ENCODE data around the gene PDE10A.
"Not testable (repeated sequence)": the region's sequence is repeated elsewhere in the genome, so short reads cannot be mapped to it uniquely, and the experiment has no call there.

Gene PDE10A

GRCh38 chr6:165624871-165625639, 38.0 kb downstream of the PDE10A start:
- no peak for DNase-seq (ENCODE audit: low read depth)

GRCh38 chr6:165621940-165622339, 41.1 kb downstream of the PDE10A start:
- no peak for DNase-seq (ENCODE audit: low read depth)

GRCh38 chr6:165618891-165619290, 44.1 kb downstream of the PDE10A start:
- DNase-seq (ENCODE audit: low read depth) = not testable (repeated sequence)

GRCh38 chr6:165618241-165618640, 44.8 kb downstream of the PDE10A start:
- no peak for DNase-seq (ENCODE audit: low read depth)

GRCh38 chr6:165617528-165617927, 45.5 kb downstream of the PDE10A start:
- no peak for DNase-seq (ENCODE audit: low read depth)

- DNase-seq (ENCODE audit: low read depth) = no peak
Observed at GRCh38 chr6:165616116-165616515, 46.9 kb downstream of the PDE10A start.

GRCh38 chr6:165615636-165616035, 47.4 kb downstream of the PDE10A start:
- DNase-seq (ENCODE audit: low read depth) = no peak

- no peak for DNase-seq (ENCODE audit: low read depth)
Observed at GRCh38 chr6:165611294-165611693, 51.7 kb downstream of the PDE10A start.

GRCh38 chr6:165608577-165608976, 54.5 kb downstream of the PDE10A start:
- not testable (repeated sequence) for DNase-seq (ENCODE audit: low read depth)

- DNase-seq (ENCODE audit: low read depth) = no peak
Observed at GRCh38 chr6:165606740-165607008, 56.4 kb downstream of the PDE10A start.

GRCh38 chr6:165605901-165606739, 56.9 kb downstream of the PDE10A start:
- DNase-seq (ENCODE audit: low read depth) = no peak

- DNase-seq (ENCODE audit: low read depth) = no peak
Observed at GRCh38 chr6:165605182-165605875, 57.7 kb downstream of the PDE10A start.

- no peak for DNase-seq (ENCODE audit: low read depth)
Observed at GRCh38 chr6:165602291-165602690, 60.8 kb downstream of the PDE10A start.

- no peak for DNase-seq (ENCODE audit: low read depth)
Observed at GRCh38 chr6:165600606-165601005, 62.4 kb downstream of the PDE10A start.

- DNase-seq (ENCODE audit: low read depth) = no peak
Observed at GRCh38 chr6:165599596-165600487, 63.2 kb downstream of the PDE10A start.

GRCh38 chr6:165599121-165599520, 63.9 kb downstream of the PDE10A start:
- DNase-seq (ENCODE audit: low read depth) = no peak

- no peak for DNase-seq (ENCODE audit: low read depth)
Observed at GRCh38 chr6:165597821-165598220, 65.2 kb downstream of the PDE10A start.

- no peak for DNase-seq (ENCODE audit: low read depth)
Observed at GRCh38 chr6:165594584-165595333, 68.3 kb downstream of the PDE10A start.

GRCh38 chr6:165592947-165593346, 70.1 kb downstream of the PDE10A start:
- DNase-seq (ENCODE audit: low read depth) = not testable (repeated sequence)

- DNase-seq (ENCODE audit: low read depth) = no peak
Observed at GRCh38 chr6:165588515-165588914, 74.5 kb downstream of the PDE10A start.

GRCh38 chr6:165587206-165587605, 75.8 kb downstream of the PDE10A start:
- DNase-seq (ENCODE audit: low read depth) = no peak

Measured in GM04503 (cell line).